Esophagus (tissue), 2 donors: Measurements from ENCODE around the gene BRME1. TPM values are rescaled to one million over a fixed set of nuclear protein-coding genes. Genes with fewer than 3 reads are reported as not detected.

Experiments
- H3K27ac ChIP-seq, 2 donors: one replicate each; pipeline ENCODE4 v1.5.1; 2013; ENCODE audit warnings: low read depth in 2 of 2, mild to moderate bottlenecking in 2 of 2, inconsistent platforms in 1 of 2, low read length in 1 of 2, moderate library complexity in 1 of 2
- H3K27me3 ChIP-seq, 2 donors: one replicate each; pipeline ENCODE4 v1.6.1; 2013; ENCODE audit warnings: low read length in 2 of 2, control low read depth in 1 of 2, mild to moderate bottlenecking in 1 of 2; ENCODE audit not compliant: insufficient read depth in 2 of 2, control insufficient read depth in 1 of 2
- H3K36me3 ChIP-seq, 2 donors: one replicate each; pipeline ENCODE4 v1.6.1; 2013; ENCODE audit warnings: low read length in 1 of 2; ENCODE audit not compliant: control insufficient read depth in 2 of 2, insufficient read depth in 2 of 2
- H3K4me1 ChIP-seq, 2 donors: one replicate each; pipeline ENCODE4 v1.6.1; 2013; ENCODE audit warnings: low read length in 1 of 2; ENCODE audit not compliant: control insufficient read depth in 2 of 2, insufficient read depth in 2 of 2
- H3K4me3 ChIP-seq, 2 donors: one replicate each; pipeline ENCODE4 v1.5.1; 2013; ENCODE audit warnings: low read length in 2 of 2, mild to moderate bottlenecking in 2 of 2, low read depth in 1 of 2, moderate library complexity in 1 of 2
- H3K9me3 ChIP-seq, 2 donors: one replicate each; pipeline ENCODE4 v1.6.1; 2013; ENCODE audit warnings: mild to moderate bottlenecking in 2 of 2, low read depth in 1 of 2, low read length in 1 of 2, moderate library complexity in 1 of 2; ENCODE audit not compliant: control insufficient read depth in 2 of 2, insufficient read depth in 1 of 2
- WGBS, 2 donors: extraction: QIAGEN DNeasy Blood & Tissue Kit; methylation state at CpG; one replicate each; pipeline ENCODE4 v1.1.7; 2013; 5-methylcytosine and 5-hydroxymethylcytosine counted together
- polyA plus RNA-seq, 2 donors: library from polyadenylated mRNA; stranded (reverse); fragments of 200-250 nt; gene quantifications; one replicate each; pipeline ENCODE4 v1.2.3, GENCODE V29; 2013
- donor health status: healthy with polysubstance abuse.
- donor health status: Bipolar disorder and iron deficiency.

BRME1 gene
- polyA plus RNA-seq, 2 donors = 7.5 to 13.0 TPM

- 97 to 99% methylated on average over 2 of the region's 2 CpGs for WGBS, 2 donors
- Histone ChIP-seq H3K36me3 (no peaks in the 10 kb centered on the region), H3K27ac (no peak overlapping the region), H3K4me1 (no peaks in the 10 kb centered on the region), H3K9me3 (no peaks in the 10 kb centered on the region), H3K27me3 (no peaks in the 10 kb centered on the region), H3K4me3 (no peak overlapping the region)
Observed at GRCh38 chr19:13896227-13896626, 9.7 kb downstream of the BRME1 start.

GRCh38 chr19:13894552-13894951 is 11.4 kb downstream of the BRME1 start:
- WGBS, 2 donors = 80 to 87% methylated on average over 5 of the region's 5 CpGs
- Histone ChIP-seq H3K4me1 (no peaks in the 10 kb centered on the region), H3K4me3 (no peak overlapping the region), H3K27me3 (no peaks in the 10 kb centered on the region), H3K27ac (no peak overlapping the region), H3K9me3 (no peaks in the 10 kb centered on the region), H3K36me3 (no peaks in the 10 kb centered on the region)

- Histone ChIP-seq H3K9me3 (no peaks in the 10 kb centered on the region), H3K4me3 (no peak overlapping the region), H3K27me3 (no peaks in the 10 kb centered on the region), H3K27ac (no peak overlapping the region), H3K36me3 (no peaks in the 10 kb centered on the region), H3K4me1 (peaks cover 0 to 5% of the 10 kb centered on the region in 2 donors)
- WGBS, 2 donors = 68 to 83% methylated on average over 9 of the region's 9 CpGs
Observed at GRCh38 chr19:13892870-13893269, 13.0 kb downstream of the BRME1 start.

DNA sequence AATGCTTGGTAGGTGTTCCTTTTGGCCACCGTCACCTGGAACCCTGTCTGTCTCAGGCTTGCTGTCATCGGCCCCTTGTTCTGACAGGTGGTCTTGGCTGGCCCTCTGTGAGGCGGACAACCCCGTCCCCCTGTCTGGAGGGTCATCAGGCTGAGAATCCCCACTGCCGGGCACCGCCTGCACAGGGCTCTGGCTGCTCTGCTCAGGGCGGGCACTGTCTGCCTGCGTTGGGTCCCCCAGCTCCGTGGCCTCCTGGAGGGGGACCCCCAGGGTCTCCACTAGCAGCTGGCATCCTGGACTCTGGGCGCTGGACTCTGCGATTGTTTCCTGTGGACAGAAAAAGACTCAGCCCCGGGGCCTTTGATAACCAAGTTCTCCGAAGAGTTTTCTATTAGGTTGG is 15.8 kb downstream of the BRME1 start:
- no peak overlapping the region for H3K27ac ChIP-seq
- no peak overlapping the region for H3K4me3 ChIP-seq
- no peaks in the 10 kb centered on the region for H3K27me3 ChIP-seq
- 93 to 94% methylated on average over 13 of the region's 13 CpGs for WGBS, 2 donors
- H3K4me1 ChIP-seq = peaks cover 6 to 18% of the 10 kb centered on the region in 2 donors
- H3K36me3 ChIP-seq = no peaks in the 10 kb centered on the region
- no peaks in the 10 kb centered on the region for H3K9me3 ChIP-seq

- no peaks in the 10 kb centered on the region for H3K27me3 ChIP-seq
- no peak overlapping the region for H3K4me3 ChIP-seq
- no peaks in the 10 kb centered on the region for H3K36me3 ChIP-seq
- WGBS, 2 donors = 52 to 55% methylated on average over 16 of the region's 16 CpGs
- H3K27ac ChIP-seq = peak overlapping the region; percentile 97 to 98
- no peaks in the 10 kb centered on the region for H3K9me3 ChIP-seq
- H3K4me1 ChIP-seq = peaks cover 8 to 23% of the 10 kb centered on the region in 2 donors
Observed at GRCh38 chr19:13888281-13888680, 17.6 kb downstream of the BRME1 start.

GRCh38 chr19:13887517-13887916 is 18.4 kb downstream of the BRME1 start:
- WGBS, 2 donors = 40 to 48% methylated on average over 5 of the region's 5 CpGs
- Histone ChIP-seq H3K4me1 (peaks cover 11 to 29% of the 10 kb centered on the region in 2 donors), H3K27ac (peak overlapping the region; percentile 97 to 98), H3K4me3 (no peak overlapping the region), H3K9me3 (no peaks in the 10 kb centered on the region), H3K36me3 (no peaks in the 10 kb centered on the region), H3K27me3 (no peaks in the 10 kb centered on the region)

DNA sequence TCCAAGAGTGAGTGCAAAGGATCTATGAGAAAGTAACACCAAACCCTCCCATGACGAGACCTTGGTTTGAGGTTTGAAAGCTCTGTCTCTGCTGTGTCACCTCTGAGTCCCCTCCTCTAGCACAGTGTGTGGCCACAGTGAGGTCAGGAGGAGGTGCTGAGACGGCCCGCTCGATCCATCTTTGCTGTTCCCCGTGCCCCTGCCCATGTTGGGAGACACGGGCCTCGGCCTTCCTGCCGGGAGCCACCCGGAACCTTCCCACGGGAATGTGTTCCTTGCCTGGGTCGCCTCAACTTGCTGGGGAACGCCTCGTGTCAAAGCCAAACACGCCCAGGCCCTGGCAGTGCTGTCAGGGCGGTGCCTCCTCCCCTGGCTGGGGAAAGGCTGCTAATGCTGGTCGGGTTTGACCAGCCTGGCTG is 18.9 kb downstream of the BRME1 start:
- Histone ChIP-seq H3K9me3 (no peaks in the 10 kb centered on the region), H3K4me1 (peaks cover 11 to 30% of the 10 kb centered on the region in 2 donors), H3K4me3 (peak overlapping the region in 1 of 2 donors; percentile 22), H3K27ac (peak overlapping the region; percentile 97 to 98), H3K36me3 (no peaks in the 10 kb centered on the region), H3K27me3 (no peaks in the 10 kb centered on the region)
- WGBS, 2 donors = 40 to 57% methylated on average over 16 of the region's 16 CpGs

GRCh38 chr19:13885826-13886365 is 20.0 kb downstream of the BRME1 start:
- Histone ChIP-seq H3K9me3 (no peaks in the 10 kb centered on the region), H3K4me1 (peaks cover 18 to 41% of the 10 kb centered on the region in 2 donors), H3K27ac (peak overlapping the region; percentile 97 to 98), H3K27me3 (no peaks in the 10 kb centered on the region), H3K36me3 (no peaks in the 10 kb centered on the region), H3K4me3 (peak overlapping the region; percentile 36 to 38)
- WGBS, 2 donors = 81 to 85% methylated on average over 20 of the region's 20 CpGs

DNA sequence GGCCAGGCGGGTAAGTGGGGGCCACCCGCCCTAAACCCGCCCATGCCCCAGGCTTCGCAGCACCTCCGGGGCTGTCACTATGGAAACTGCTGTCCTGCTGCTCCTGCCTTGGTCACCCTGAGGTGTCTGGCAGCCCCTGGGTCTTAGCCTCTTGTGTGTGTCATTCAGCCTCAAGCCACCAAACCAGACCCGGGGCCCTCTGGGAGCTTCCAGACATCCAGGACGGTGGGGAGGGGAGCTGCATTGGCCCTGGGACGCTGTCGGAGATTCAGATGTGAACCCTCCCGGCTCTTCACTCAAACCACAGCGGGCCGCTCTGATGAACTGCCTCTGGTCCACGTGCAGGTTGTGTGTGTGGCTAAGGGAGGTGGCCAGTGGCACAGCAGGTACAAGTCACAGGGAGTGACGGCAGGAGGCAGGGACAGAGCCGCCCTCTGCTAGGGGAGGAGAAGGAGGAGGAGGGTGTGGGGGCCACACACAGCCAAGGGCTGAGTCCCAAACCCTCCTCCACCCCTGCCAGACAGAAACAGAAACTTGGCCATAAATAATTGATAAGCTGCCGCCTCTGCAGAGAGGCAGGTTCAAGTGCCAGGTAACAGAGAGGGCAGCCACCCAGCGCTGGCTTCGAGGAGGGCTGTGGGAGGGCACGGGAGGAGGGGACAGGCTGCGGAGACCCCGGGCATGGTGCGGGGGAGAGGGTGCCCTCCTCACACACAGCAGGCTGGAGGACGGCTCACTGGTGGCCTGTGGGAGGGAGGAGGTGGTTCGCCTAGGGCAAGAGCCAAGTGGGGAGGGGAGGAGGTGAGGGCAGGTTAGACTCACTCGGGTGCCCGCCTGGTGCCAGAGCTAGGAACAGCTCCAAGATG is 21.0 kb downstream of the BRME1 start:
- H3K4me1 ChIP-seq = peaks cover 21 to 45% of the 10 kb centered on the region in 2 donors
- no peaks in the 10 kb centered on the region for H3K27me3 ChIP-seq
- H3K36me3 ChIP-seq = no peaks in the 10 kb centered on the region
- H3K9me3 ChIP-seq = no peaks in the 10 kb centered on the region
- H3K4me3 ChIP-seq = peak overlapping the region; percentile 36 to 38
- peak overlapping the region; percentile 97 to 98 for H3K27ac ChIP-seq
- 47 to 48% methylated on average over 26 of the region's 26 CpGs for WGBS, 2 donors
